ENCODE data around the gene IFIT3. TPM values are rescaled to one million over a fixed set of nuclear protein-coding genes. Genes with fewer than 3 reads are reported as not detected.

Gene IFIT3
- total RNA-seq, 2 experiments from 2014 or later, result 0.17 to 0.35 TPM

- POLR2A ChIA-PET, result interaction anchor here (0.6 to 1.7 kb wide), 5 partner anchors 8 to 140 kb away, joined by 3 to 5 read pairs (median 4); partner anchors contain the start of gene IFIT1B
- intact Hi-C loops (cut with micrococcal nuclease; ENCODE audit: unreplicated experiment), result no loop called here
- Histone ChIP-seq H3K4me1 (ENCODE audit: insufficient read depth, low read length, poor library complexity, severe bottlenecking) (no peaks in the 10 kb centered on the region), H2AFZ (ENCODE audit: low read length) (no peak overlapping the region), H3K36me3 (ENCODE audit: insufficient read depth, low read length) (no peaks in the 10 kb centered on the region), H3K9me3 (ENCODE audit: low read length) (no peaks in the 10 kb centered on the region), H3K4me2 (ENCODE audit: low read length) (no peak overlapping the region), H4K20me1 (ENCODE audit: insufficient read depth, low read length) (no peaks in the 10 kb centered on the region), H3K27ac (ENCODE audit: low read depth, low read length, poor library complexity, severe bottlenecking) (no peak overlapping the region), H3K79me2 (ENCODE audit: insufficient read depth, low read depth, low read length) (no peaks in the 10 kb centered on the region), H3K9me2 (ENCODE audit: insufficient read depth, low read length) (no peaks in the 10 kb centered on the region), H3K4me3 (ENCODE audit: low read depth, low read length, poor library complexity, severe bottlenecking) (no peak overlapping the region)
- TF ChIP-seq CTCF (conservative IDR thresholded peaks at IDR 0.05; ENCODE audit: low read length), result peak; percentile 82
- no peak for TF ChIP-seq EZH2phosphoT487 (IDR thresholded peaks at IDR 0.05; ENCODE audit: borderline replicate concordance, low read depth, low read length)
- CTCF ChIA-PET (ENCODE audit: unreplicated experiment), result interaction anchor here (0.6 kb wide), 2 partner anchors 49 to 67 kb away, joined by 3 read pairs; no protein-coding TSS in a partner anchor
- no TSS peak for BruUV-seq (replicated peaks)
- peak; percentile 23 for DNase-seq (ENCODE audit: low spot score)
Observed at GRCh38 chr10:89369156-89370105, 41.6 kb downstream of the IFIT3 start.

- Histone ChIP-seq H3K9me3 (ENCODE audit: low read length) (no peaks in the 10 kb centered on the region), H2AFZ (ENCODE audit: low read length) (no peak overlapping the region), H3K4me1 (ENCODE audit: insufficient read depth, low read length, poor library complexity, severe bottlenecking) (no peaks in the 10 kb centered on the region), H3K79me2 (ENCODE audit: insufficient read depth, low read depth, low read length) (no peaks in the 10 kb centered on the region), H3K36me3 (ENCODE audit: insufficient read depth, low read length) (no peaks in the 10 kb centered on the region), H3K4me3 (ENCODE audit: low read depth, low read length, poor library complexity, severe bottlenecking) (no peak overlapping the region), H3K9me2 (ENCODE audit: insufficient read depth, low read length) (no peaks in the 10 kb centered on the region), H3K4me2 (ENCODE audit: low read length) (no peak overlapping the region), H3K27ac (ENCODE audit: low read depth, low read length, poor library complexity, severe bottlenecking) (no peak overlapping the region), H4K20me1 (ENCODE audit: insufficient read depth, low read length) (no peaks in the 10 kb centered on the region)
- BruUV-seq (replicated peaks), result no TSS peak
- ChIA-PET POLR2A (interaction anchor here (1.1 kb wide), 1 partner anchor 122 kb away, joined by 3 read pairs; no protein-coding TSS in a partner anchor), CTCF (ENCODE audit: unreplicated experiment) (no interaction called here)
- TF ChIP-seq EZH2phosphoT487 (IDR thresholded peaks at IDR 0.05; ENCODE audit: borderline replicate concordance, low read depth, low read length) (no peak), CTCF (conservative IDR thresholded peaks at IDR 0.05; ENCODE audit: low read length) (no peak)
- intact Hi-C loops (cut with micrococcal nuclease; ENCODE audit: unreplicated experiment), result no loop called here
- no peak for DNase-seq (ENCODE audit: low spot score)
Observed at GRCh38 chr10:89371079-89371478, 43.3 kb downstream of the IFIT3 start.

- ChIA-PET CTCF (ENCODE audit: unreplicated experiment) (no interaction called here), POLR2A (interaction anchor here (1.1 kb wide), 1 partner anchor 123 kb away, joined by 3 read pairs; no protein-coding TSS in a partner anchor)
- H4K20me1 ChIP-seq (ENCODE audit: insufficient read depth, low read length), result no peaks in the 10 kb centered on the region
- H3K27ac ChIP-seq (ENCODE audit: low read depth, low read length, poor library complexity, severe bottlenecking), result no peak overlapping the region
- H3K4me1 ChIP-seq (ENCODE audit: insufficient read depth, low read length, poor library complexity, severe bottlenecking), result no peaks in the 10 kb centered on the region
- no peak for TF ChIP-seq CTCF (conservative IDR thresholded peaks at IDR 0.05; ENCODE audit: low read length)
- no peak for TF ChIP-seq EZH2phosphoT487 (IDR thresholded peaks at IDR 0.05; ENCODE audit: borderline replicate concordance, low read depth, low read length)
- no peak for DNase-seq (ENCODE audit: low spot score)
- no peak overlapping the region for H2AFZ ChIP-seq (ENCODE audit: low read length)
- BruUV-seq (replicated peaks), result no TSS peak
- H3K79me2 ChIP-seq (ENCODE audit: insufficient read depth, low read depth, low read length), result no peaks in the 10 kb centered on the region
- H3K36me3 ChIP-seq (ENCODE audit: insufficient read depth, low read length), result no peaks in the 10 kb centered on the region
- H3K9me3 ChIP-seq (ENCODE audit: low read length), result no peaks in the 10 kb centered on the region
- H3K4me3 ChIP-seq (ENCODE audit: low read depth, low read length, poor library complexity, severe bottlenecking), result no peak overlapping the region
- intact Hi-C loops (cut with micrococcal nuclease; ENCODE audit: unreplicated experiment), result no loop called here
- no peak overlapping the region for H3K4me2 ChIP-seq (ENCODE audit: low read length)
- H3K9me2 ChIP-seq (ENCODE audit: insufficient read depth, low read length), result no peaks in the 10 kb centered on the region
Observed at GRCh38 chr10:89371987-89372386, 44.2 kb downstream of the IFIT3 start.
